ENCODE results near the gene MUTYH. TPM values are rescaled to one million over a fixed set of nuclear protein-coding genes. Genes with fewer than 3 reads are reported as not detected.
"Not testable (repeated sequence)": the region's sequence is repeated elsewhere in the genome, so short reads cannot be mapped to it uniquely, and the experiment has no call there.

MUTYH gene
- total RNA-seq, 1 experiment from 2014 or later, result 28.2 TPM

- H3K4me1 ChIP-seq (replicated peaks), result peaks cover 3% of the 10 kb centered on the region
- H3K27me3 ChIP-seq (replicated peaks), result no peaks in the 10 kb centered on the region
- no peak for DNase-seq (ENCODE audit: low read depth in 1 of 2, low spot score in 2 of 2)
- no peaks in the 10 kb centered on the region for H3K9me3 ChIP-seq (replicated peaks)
- H3K27ac ChIP-seq, result no peak overlapping the region
- H3K4me3 ChIP-seq, result no peak overlapping the region
- H3K36me3 ChIP-seq, result no peaks in the 10 kb centered on the region
These were observed 40.9 kb downstream of the MUTYH start for GRCh38 chr1:45299296-45299695.

- no peaks in the 10 kb centered on the region for H3K9me3 ChIP-seq (replicated peaks)
- no peaks in the 10 kb centered on the region for H3K27me3 ChIP-seq (replicated peaks)
- H3K4me1 ChIP-seq (replicated peaks), result no peaks in the 10 kb centered on the region
- DNase-seq (ENCODE audit: low read depth in 1 of 2, low spot score in 2 of 2), result no peak
- H3K27ac ChIP-seq, result no peak overlapping the region
- H3K36me3 ChIP-seq, result no peaks in the 10 kb centered on the region
- no peak overlapping the region for H3K4me3 ChIP-seq
These were observed 42.4 kb downstream of the MUTYH start for GRCh38 chr1:45297666-45298356.

- Histone ChIP-seq H3K4me1 (replicated peaks) (no peaks in the 10 kb centered on the region), H3K9me3 (replicated peaks) (no peaks in the 10 kb centered on the region)
- DNase-seq (ENCODE audit: low read depth in 1 of 2, low spot score in 2 of 2), result no peak
These were observed 48.5 kb downstream of the MUTYH start for GRCh38 chr1:45291716-45292115.

GRCh38 chr1:45291002-45291401 is 49.2 kb downstream of the MUTYH start:
- H3K27me3 ChIP-seq (replicated peaks); H3K9me3 ChIP-seq (replicated peaks); H3K4me1 ChIP-seq (replicated peaks); DNase-seq (ENCODE audit: low read depth in 1 of 2, low spot score in 2 of 2); H3K4me3 ChIP-seq; H3K27ac ChIP-seq; H3K36me3 ChIP-seq: not testable (repeated sequence)

More at GRCh38 chr1:45291716-45292115, 48.5 kb downstream of the MUTYH start:
- H3K27ac ChIP-seq, result no peak overlapping the region
- H3K4me3 ChIP-seq, result no peak overlapping the region
- no peaks in the 10 kb centered on the region for H3K36me3 ChIP-seq
- H3K27me3 ChIP-seq (replicated peaks), result no peaks in the 10 kb centered on the region

- H3K36me3 ChIP-seq; DNase-seq (ENCODE audit: low read depth in 1 of 2, low spot score in 2 of 2); H3K27me3 ChIP-seq (replicated peaks); H3K4me1 ChIP-seq (replicated peaks); H3K27ac ChIP-seq; H3K9me3 ChIP-seq (replicated peaks); H3K4me3 ChIP-seq: not testable (repeated sequence)
These were observed 53.7 kb downstream of the MUTYH start for GRCh38 chr1:45286521-45286920.

- H3K27ac ChIP-seq; DNase-seq (ENCODE audit: low read depth in 1 of 2, low spot score in 2 of 2); H3K9me3 ChIP-seq (replicated peaks); H3K27me3 ChIP-seq (replicated peaks); H3K4me3 ChIP-seq; H3K36me3 ChIP-seq; H3K4me1 ChIP-seq (replicated peaks): not testable (repeated sequence)
These were observed 55.4 kb downstream of the MUTYH start for GRCh38 chr1:45284858-45285257.

GRCh38 chr1:45282351-45282750 is 57.9 kb downstream of the MUTYH start:
- DNase-seq (ENCODE audit: low read depth in 1 of 2, low spot score in 2 of 2), result no peak
- H3K27ac ChIP-seq, result no peak overlapping the region
- no peaks in the 10 kb centered on the region for H3K4me1 ChIP-seq (replicated peaks)
- H3K9me3 ChIP-seq (replicated peaks), result no peaks in the 10 kb centered on the region
- H3K4me3 ChIP-seq, result no peak overlapping the region
- no peaks in the 10 kb centered on the region for H3K27me3 ChIP-seq (replicated peaks)
- no peaks in the 10 kb centered on the region for H3K36me3 ChIP-seq

Other genes with a start within 250 kb of the MUTYH start
- 0.03 TPM in 1 of 2 replicates, not detected in the other for gene ZSWIM5, start 133.8 kb downstream of the MUTYH start, total RNA-seq (2014; rRNA removed; shearing (Covaris generic))
- gene HPDL, start 13.5 kb downstream of the MUTYH start, total RNA-seq (2014; rRNA removed; shearing (Covaris generic)), result 0.18 TPM in 1 of 2 replicates, not detected in the other
- gene TOE1, start 270 bp downstream of the MUTYH start, total RNA-seq (2014; rRNA removed; shearing (Covaris generic)), result 16.9 and 24.3 TPM in 2 replicates
- 2.0 and 3.2 TPM in 2 replicates for gene TESK2, start 150.7 kb upstream of the MUTYH start, total RNA-seq (2014; rRNA removed; shearing (Covaris generic))
- 1.9 and 2.3 TPM in 2 replicates for gene CCDC163, start 159.6 kb upstream of the MUTYH start, total RNA-seq (2014; rRNA removed; shearing (Covaris generic))
- gene MMACHC, start 159.9 kb upstream of the MUTYH start, total RNA-seq (2014; rRNA removed; shearing (Covaris generic)), result 2.3 and 4.9 TPM in 2 replicates
- gene PRDX1, start 181.4 kb upstream of the MUTYH start, total RNA-seq (2014; rRNA removed; shearing (Covaris generic)), result 661 and 828 TPM in 2 replicates
- gene AKR1A1, start 210.4 kb upstream of the MUTYH start, total RNA-seq (2014; rRNA removed; shearing (Covaris generic)), result 49.8 and 99.3 TPM in 2 replicates
- gene NASP, start 243.6 kb upstream of the MUTYH start, total RNA-seq (2014; rRNA removed; shearing (Covaris generic)), result 141 and 151 TPM in 2 replicates